Stimulated activated CD4-positive, alpha-beta T cell treated with anti-CD3 and anti-CD28 coated beads, Interleukin-12 subunit alpha, Interleukin-12 subunit beta, amount 100 ng/mL, for 4 hours (primary cell): ENCODE measurements around the gene PRELP.
A peak's percentile ranks its signal among the peaks of the same experiment; 100 is the strongest.

Source experiments
- DNase-seq: peaks from one replicate; pipeline ENCODE4 v3.0.0-alpha.2; 2020

Gene PRELP

GRCh38 chr1:203478986-203479385 lies 3.4 kb downstream of the PRELP start:
- no peak for DNase-seq

GRCh38 chr1:203479646-203480045 lies 4.0 kb downstream of the PRELP start:
- DNase-seq, result no peak

GRCh38 chr1:203480084-203480483 lies 4.5 kb downstream of the PRELP start:
- no peak for DNase-seq

GRCh38 chr1:203480525-203481084 lies 5.0 kb downstream of the PRELP start:
- peak; percentile 48 for DNase-seq

DNA sequence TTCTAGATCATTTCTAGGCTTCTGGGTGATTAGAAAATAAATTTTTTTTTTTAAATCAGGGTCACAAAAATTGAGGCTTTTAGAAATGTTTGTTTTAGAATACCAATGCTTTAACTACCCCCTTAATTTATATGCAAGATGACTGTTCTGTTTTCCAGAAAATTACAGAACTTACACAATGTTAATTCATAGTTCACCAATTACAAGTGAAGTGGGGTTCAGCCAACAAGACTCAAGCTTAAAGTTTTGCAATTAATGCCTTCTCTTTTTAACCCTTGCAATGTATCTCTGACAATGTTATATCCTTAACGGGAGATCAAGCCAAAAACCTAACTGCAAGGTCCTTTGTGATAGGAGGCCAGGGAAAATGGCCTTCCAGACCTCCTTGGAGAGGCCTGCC lies 5.6 kb downstream of the PRELP start:
- no peak for DNase-seq

DNA sequence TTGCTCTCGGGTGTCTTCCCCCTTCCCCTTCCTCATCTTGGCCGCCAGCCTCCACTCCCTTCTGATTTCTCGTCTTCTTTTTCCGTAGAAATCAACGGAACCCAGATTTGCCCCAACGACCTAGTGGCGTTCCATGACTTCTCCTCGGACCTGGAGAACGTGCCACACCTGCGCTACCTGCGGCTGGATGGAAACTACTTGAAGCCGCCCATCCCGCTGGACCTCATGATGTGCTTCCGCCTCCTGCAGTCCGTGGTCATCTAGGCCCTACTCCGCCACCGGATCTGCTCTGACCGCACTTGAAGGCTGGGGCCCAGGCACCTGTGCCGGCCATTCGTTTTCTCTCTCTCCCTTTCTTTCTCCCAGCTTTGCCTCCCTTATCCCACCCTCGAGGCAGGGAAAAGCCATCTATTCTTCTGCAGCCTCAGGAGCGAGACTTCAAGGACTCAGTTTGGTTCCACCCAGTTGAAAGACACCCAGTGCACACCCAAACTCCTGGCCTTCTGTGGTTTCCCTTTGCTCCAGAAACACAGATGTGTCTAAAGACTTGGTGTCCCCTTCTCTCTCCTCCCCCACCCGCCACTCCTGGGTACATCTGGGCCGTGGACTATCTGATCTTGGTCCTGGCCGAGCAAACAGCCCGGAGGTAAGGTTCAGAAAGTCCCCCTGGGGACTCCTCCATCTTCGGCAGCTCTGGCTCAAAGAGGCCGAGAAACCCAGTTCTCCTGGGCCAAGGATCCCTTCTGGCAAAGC lies 11.2 kb downstream of the PRELP start:
- no peak for DNase-seq

DNA sequence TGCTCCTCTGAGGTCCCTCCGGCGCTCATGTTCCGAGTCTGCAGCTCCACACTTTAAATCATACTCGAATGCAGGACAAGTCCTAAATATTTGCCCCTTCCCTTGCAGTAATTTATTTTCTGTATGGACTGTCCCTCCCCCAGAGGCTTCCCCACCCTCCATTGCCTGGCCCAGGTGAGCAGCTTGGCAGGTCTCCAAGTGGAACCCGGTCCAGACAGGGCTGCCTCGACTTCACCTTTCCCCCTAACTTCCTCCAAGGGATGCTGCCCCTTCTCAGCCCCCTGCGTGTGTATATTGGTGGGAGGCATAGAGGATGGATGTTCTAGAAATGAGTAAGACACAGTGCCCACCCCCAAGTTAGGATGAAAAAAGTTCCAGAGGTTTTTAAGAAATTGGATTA lies 12.9 kb downstream of the PRELP start:
- no peak for DNase-seq

GRCh38 chr1:203490607-203491006 lies 15.0 kb downstream of the PRELP start:
- no peak for DNase-seq

- no peak for DNase-seq
Measured at GRCh38 chr1:203491664-203492063, 16.1 kb downstream of the PRELP start.

DNA sequence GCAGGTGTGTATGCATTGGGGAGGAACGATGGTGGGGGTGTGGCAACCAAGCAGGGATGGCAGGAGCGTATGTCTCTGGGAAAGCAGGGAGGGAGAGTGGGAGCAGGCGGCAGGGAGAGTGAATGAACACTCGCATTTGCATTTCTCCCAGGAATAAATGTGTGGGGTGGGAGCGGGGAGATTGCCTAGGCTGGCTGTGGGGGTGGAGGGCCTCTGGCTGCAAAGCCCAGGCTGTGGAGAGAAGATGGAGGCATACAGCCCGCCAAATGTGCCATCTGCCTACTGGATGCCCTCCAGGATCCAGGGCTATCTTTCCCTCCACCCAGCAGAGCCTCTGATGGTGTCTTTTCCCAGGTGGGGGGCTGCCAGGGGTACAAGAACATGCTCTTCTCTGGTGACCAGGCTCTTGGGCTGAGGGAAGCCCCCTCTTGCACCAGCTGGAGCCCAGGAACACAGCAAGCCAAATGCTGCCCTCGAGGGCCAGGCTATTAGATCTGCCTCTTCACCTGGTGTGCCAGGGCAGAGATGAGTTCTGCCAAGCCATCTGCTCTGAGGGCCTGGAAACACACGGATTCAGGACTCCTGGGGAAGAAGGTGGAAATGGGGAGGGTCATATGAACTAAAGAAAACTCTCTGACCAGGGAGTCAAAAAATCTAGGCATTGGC lies 16.6 kb downstream of the PRELP start:
- no peak for DNase-seq

- DNase-seq, result no peak
Measured at GRCh38 chr1:203492748-203493130, 17.1 kb downstream of the PRELP start.

- no peak for DNase-seq
Measured at GRCh38 chr1:203493901-203494300, 18.3 kb downstream of the PRELP start, which contains the start of gene OPTC. Gene OPTC (plus strand): TSS chr1:203494153. CDS start chr1:203496006, 1,853 bp downstream.

- DNase-seq, result no peak
Measured at GRCh38 chr1:203495845-203496244, 20.2 kb downstream of the PRELP start.

DNA sequence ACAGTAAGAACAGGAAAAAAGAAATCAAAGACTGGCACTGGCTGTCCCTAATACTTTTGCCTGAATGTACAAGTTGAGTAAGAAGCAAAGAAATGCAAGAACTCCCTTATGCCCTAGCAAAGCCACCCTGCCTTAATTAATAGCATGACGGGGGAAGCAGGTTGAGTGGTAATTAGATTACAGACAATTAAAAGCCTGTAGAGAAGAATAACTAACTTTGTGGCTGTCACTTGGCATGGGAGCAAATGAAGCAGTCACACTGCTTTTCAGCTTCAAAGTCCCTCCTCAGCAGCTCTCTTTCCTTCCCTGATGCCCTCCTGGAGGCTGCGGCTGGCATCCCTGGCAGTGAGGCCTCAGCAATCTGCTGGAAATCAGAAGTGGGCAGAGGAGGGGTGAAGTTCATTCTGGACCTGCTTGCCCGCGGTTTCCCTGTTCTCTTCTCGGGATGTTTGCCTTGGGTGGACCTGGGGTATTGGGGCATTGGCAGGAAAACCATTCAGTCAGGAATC lies 21.7 kb downstream of the PRELP start:
- no peak for DNase-seq

DNA sequence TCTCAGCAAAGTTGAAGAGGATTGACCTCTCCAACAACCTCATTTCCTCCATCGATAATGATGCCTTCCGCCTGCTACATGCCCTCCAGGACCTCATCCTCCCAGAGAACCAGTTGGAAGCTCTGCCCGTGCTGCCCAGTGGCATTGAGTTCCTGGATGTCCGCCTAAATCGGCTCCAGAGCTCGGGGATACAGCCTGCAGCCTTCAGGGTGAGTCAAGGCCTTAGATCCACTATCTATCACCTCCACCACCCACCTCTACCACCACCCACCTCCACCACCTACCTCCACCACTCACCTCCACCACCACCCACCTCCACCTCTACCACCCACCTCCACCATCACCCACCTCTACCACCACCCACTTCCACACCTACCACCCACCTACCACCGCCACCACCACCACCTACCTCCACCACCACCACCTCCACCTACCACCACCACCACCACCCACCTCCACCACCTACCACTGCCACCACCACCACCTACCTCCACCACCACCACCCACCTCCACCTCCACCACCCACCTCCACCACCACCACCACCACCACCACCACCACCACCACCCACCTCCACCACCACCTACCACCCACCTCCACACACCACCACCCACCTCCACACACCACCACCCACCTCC lies 24.2 kb downstream of the PRELP start:
- DNase-seq, result no peak

DNA sequence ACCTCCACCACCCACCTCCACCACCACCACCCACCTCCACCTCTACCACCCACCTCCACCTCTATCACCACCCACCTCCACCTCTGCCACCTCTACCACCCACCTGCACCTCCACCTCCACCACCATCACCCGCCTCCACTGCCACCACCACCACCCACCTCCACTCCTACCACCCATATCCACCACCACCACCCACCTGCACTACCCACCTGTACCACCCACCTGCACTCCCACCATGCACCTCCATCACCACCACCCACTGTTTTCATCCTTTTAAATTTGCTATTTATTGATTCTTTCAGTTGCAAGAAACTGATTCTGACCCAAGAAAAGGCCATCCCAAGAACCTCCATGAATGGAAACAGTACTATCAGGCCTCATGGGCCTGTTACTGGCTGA lies 24.7 kb downstream of the PRELP start:
- no peak for DNase-seq

DNA sequence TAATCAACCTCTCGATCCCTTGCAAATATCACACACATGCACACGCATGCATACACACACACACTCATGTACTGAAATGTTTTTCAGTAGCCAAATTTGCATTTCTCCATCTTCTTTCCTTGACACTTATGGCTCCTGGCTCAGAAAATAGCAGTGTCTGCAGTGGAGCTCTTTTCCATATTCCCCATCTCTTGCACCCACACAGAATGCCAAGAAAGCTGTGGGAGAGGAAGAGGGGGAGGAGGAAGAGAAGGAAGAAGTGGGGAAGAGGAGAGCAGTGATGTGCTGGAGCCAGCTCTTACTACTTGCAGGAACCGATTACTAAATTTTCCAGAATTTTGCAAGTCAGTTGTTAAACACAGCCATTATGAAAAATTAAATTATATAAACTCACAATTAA lies 28.2 kb downstream of the PRELP start:
- no peak for DNase-seq

- DNase-seq, result peak; percentile 74
Measured at GRCh38 chr1:203504400-203505250, 29.0 kb downstream of the PRELP start.

DNA sequence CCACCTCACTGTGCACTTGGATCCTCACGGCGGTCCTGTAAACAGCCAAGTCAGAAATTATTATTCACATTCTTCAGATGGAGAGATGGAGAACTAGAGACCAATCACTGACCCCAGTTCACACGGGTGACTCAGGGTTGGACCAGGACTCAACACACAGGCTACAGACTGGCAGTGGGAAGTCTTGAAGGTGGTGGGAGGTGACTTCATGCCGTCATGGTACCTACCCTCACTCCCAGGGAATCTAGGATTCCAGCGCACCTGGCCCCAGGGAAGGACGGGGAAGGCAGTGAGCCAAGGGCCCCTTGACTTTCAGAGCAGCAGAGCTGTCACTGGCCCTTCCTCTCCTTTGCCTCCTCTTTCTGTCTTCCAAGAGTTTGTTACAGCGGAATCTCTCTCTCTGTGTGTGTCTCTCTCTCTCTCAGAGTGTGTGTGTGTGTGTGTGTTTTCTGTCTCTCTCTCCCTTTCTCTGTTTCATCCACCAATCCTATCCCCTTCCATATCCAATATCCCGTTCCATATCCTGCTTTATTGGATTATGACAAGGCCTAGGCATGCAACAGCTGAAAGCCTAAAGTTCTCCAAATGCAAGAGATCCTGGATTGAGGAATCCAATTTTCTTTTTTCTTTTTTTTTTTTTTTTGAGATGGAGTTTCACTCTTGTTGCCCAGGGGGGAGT lies 30.1 kb downstream of the PRELP start:
- no peak for DNase-seq

DNA sequence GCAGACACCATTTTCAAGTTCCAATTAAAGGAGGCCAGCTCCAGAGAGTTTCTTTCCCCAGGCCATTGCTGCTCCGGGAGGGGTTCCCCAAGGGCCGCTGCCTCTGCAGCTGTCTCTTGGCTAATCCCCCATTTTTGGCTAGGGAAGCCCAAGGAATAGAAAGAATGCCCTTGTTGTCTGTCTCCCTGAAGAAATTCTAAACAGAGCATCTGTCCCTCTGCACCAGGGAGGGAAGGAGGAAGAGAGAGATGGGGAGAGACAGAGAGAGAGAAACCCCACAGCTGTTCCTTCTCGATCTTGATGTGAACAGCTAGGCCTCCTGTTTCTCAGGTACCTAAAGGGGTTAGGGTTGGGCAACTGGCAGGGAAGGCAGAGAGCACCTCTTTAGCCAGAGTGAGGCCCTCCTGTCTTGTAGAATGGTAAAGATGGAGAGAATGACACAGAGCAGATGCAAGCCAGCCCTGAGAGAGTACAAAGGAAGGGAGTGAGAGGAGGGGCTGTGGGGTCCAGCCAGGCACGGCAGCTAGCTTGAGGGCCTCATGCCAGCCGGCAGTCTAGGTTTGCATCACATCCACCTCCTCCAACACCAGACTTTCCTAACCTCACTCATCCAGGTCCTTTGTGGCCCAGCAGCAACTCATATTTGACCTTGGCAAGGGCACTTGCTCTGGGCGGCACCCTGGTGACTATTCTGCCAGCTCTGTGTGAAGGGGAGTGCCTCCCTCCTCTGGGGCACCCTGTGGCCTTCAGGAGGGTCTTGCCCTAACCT lies 31.4 kb downstream of the PRELP start:
- no peak for DNase-seq

DNA sequence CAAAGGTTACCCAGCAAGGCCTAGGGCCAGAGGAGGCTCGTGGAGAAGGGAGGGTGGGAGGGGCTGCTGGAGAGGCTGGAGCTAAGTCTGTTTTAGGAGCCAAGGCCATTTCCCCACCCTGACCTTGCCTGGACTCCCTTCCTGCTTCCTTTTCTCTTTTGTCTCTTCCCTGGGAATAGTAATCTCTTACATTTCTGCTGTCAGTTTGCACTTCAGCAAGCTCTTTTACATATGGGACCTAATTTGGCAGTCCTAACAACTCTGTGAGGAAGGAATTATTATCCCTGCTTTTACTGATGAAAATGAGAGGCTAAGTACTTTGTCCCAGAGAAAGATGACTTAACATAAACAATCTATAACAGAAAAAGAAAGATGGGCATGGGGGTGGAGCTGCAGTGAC lies 32.2 kb downstream of the PRELP start:
- no peak for DNase-seq
